ENCODE data around the gene TIMM44. TPM values are rescaled to one million over a fixed set of nuclear protein-coding genes. Genes with fewer than 3 reads are reported as not detected.
A peak's percentile ranks its signal among the peaks of the same experiment; 100 is the strongest.

TIMM44 gene
- total RNA-seq, 4 donors from 2014 or later: 55.5 to 211 (median 80.7) TPM

DNA sequence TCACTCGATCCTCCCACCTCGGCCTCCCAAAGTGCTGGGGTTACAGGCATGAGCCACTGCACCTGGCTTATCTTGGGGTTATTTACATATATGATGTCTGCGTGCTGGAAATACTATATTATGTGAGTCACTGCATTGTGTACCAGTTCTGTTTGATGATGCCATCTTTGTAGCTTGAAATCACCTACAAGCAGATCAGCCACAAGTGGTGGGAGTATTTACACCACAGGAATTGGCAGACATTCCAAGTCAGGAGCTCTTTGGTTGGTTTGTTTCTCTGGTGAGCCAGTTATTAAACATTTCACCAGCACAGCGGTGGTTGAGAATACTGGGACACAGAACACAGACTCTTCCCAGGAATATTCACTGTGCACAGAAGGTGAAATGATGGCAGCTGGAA, 4.5 kb upstream of the TIMM44 start:
- Histone ChIP-seq H3K9me3 (peaks cover 0 to 3% (median 0%) of the 10 kb centered on the region in 4 donors), H3K27ac (no peak overlapping the region), H3K27me3 (no peaks in the 10 kb centered on the region), H3K36me3 (no peaks in the 10 kb centered on the region), H3K4me3 (no peak overlapping the region), H3K4me1 (peaks cover 0 to under 1% (median 0%) of the 10 kb centered on the region in 4 donors)
- TF ChIP-seq, protein P1, sequence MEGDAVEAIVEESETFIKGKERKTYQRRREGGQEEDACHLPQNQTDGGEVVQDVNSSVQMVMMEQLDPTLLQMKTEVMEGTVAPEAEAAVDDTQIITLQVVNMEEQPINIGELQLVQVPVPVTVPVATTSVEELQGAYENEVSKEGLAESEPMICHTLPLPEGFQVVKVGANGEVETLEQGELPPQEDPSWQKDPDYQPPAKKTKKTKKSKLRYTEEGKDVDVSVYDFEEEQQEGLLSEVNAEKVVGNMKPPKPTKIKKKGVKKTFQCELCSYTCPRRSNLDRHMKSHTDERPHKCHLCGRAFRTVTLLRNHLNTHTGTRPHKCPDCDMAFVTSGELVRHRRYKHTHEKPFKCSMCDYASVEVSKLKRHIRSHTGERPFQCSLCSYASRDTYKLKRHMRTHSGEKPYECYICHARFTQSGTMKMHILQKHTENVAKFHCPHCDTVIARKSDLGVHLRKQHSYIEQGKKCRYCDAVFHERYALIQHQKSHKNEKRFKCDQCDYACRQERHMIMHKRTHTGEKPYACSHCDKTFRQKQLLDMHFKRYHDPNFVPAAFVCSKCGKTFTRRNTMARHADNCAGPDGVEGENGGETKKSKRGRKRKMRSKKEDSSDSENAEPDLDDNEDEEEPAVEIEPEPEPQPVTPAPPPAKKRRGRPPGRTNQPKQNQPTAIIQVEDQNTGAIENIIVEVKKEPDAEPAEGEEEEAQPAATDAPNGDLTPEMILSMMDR (IDR thresholded peaks at IDR 0.05): no peak
- no peak for TF ChIP-seq POLR2A (IDR thresholded peaks at IDR 0.05)
- no peak for DNase-seq

DNA sequence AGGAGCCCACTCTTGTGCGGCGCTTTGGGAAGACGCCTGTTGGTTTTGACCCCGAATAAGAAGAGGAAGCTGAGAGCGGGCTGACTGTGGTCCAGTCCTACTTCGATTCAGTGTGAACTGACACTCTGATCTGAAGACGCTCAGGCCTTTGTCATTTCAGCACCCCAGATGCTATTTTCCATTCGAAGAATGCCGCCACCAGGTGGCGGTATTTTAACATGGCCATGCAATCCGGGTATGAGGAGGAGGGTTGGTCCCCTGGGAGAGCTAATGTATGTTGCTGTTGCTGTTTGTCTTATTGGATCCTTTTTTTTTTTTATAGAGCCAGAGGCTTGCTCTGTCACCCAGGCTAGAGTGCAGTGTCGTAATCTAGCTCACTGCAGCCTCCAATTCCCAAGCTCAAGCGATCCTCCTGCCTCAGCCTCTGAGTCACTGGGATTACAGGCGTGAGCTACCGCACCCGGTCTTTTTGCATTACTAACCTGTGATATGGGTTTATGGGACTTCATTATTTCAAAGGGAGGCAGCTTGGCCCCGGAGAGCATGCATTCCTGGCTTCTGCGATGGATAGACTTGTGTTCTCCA, 803 bp upstream of the TIMM44 start:
- Histone ChIP-seq H3K4me3 (peak overlapping the region; percentile 65 to 92 (median 72)), H3K4me1 (peaks cover 0 to 14% (median 5%) of the 10 kb centered on the region in 4 donors), H3K9me3 (peaks cover 0 to 3% (median 0%) of the 10 kb centered on the region in 4 donors), H3K36me3 (peaks cover 0 to 15% (median 0%) of the 10 kb centered on the region in 3 donors), H3K27ac (peak overlapping the region; percentile 89 to 98 (median 94)), H3K27me3 (no peaks in the 10 kb centered on the region)
- TF ChIP-seq, protein P1 (IDR thresholded peaks at IDR 0.05): peak; percentile 80 to 89 (median 86)
- TF ChIP-seq POLR2A (IDR thresholded peaks at IDR 0.05): no peak
- DNase-seq: peak; percentile 89 to 96 (median 92)

DNA sequence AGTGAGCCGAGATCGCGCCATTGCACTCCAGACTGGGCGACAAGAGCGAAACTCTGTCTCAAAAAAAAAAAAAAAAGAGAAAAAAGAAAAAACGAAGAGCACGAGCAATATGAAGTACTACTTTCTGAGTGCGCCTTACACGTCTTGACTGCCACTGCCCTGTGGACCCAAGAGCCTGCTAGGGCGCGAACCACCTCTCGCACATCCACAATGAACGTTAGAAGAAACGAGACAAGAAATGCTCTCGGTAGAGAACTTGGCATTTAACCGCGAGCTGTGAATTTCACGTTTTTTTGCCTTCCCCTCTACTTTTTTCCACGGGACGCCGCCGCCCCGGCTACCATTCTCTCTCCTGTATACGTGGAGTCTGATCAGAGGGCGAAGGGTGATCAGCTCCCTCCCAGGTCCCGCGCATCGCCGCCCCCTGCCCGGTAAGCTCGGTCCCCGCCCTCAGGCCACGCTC, 454 bp downstream of the TIMM44 start:
- no peak for DNase-seq
- Histone ChIP-seq H3K27ac (peak overlapping the region; percentile 89 to 98 (median 94)), H3K36me3 (peaks cover 0 to 27% (median 0%) of the 10 kb centered on the region in 3 donors), H3K27me3 (no peaks in the 10 kb centered on the region), H3K9me3 (peaks cover 0 to 3% (median 0%) of the 10 kb centered on the region in 4 donors), H3K4me1 (peaks cover 0 to 14% (median 5%) of the 10 kb centered on the region in 4 donors), H3K4me3 (peak overlapping the region; percentile 61 to 92 (median 70))
- TF ChIP-seq POLR2A (IDR thresholded peaks at IDR 0.05): no peak
- TF ChIP-seq, protein P1 (IDR thresholded peaks at IDR 0.05): no peak

- peaks cover 0 to 14% (median 5%) of the 10 kb centered on the region in 4 donors for H3K4me1 ChIP-seq
- H3K27ac ChIP-seq: no peak overlapping the region
- no peak for DNase-seq
- peaks cover 0 to 3% (median 0%) of the 10 kb centered on the region in 4 donors for H3K9me3 ChIP-seq
- peak overlapping the region in 2 of 4 donors; percentile 61 to 92 for H3K4me3 ChIP-seq
- no peaks in the 10 kb centered on the region for H3K27me3 ChIP-seq
- TF ChIP-seq POLR2A (IDR thresholded peaks at IDR 0.05): no peak
- TF ChIP-seq, protein P1 (IDR thresholded peaks at IDR 0.05): no peak
- H3K36me3 ChIP-seq: peaks cover 0 to 36% (median 0%) of the 10 kb centered on the region in 3 donors
Observed at GRCh38 chr19:7941895-7942596, 1.4 kb downstream of the TIMM44 start.

DNA sequence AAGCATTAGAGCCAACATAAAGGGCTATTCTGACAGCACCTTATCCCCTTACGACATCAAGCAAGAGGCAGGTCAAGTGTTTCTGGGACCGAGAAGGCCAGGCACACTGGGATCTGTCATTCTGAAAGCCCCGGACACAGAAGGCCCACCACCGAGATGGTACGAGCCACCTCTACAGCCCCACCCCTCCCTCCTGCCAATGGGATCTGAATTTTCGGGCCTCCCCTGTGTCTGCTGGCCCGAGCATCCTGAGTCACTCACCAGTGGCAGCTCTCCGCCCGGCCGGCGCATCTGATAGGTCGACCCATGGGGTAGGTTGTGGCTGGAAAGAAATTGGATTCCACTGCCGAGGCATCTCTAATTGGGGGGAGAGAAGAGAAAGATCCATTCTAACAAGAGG, 2.6 kb downstream of the TIMM44 start:
- Histone ChIP-seq H3K4me1 (peaks cover 0 to 14% (median 5%) of the 10 kb centered on the region in 4 donors), H3K9me3 (peaks cover 0 to 3% (median 0%) of the 10 kb centered on the region in 4 donors), H3K36me3 (peaks cover 0 to 48% (median 0%) of the 10 kb centered on the region in 3 donors), H3K4me3 (no peak overlapping the region), H3K27me3 (no peaks in the 10 kb centered on the region), H3K27ac (no peak overlapping the region)
- no peak for DNase-seq
- TF ChIP-seq, protein P1 (IDR thresholded peaks at IDR 0.05): no peak
- no peak for TF ChIP-seq POLR2A (IDR thresholded peaks at IDR 0.05)
